Hepatocyte (in vitro differentiated cells): ENCODE results near the gene ZFPL1.

Source experiments
- EZH2 ChIP-seq: fragments of 200-600 bp; sonication (generic); IDR thresholded peaks from 2 replicates; pipeline ENCODE4 v1.6.1; 2016; ENCODE audit warnings: antibody characterized with exemption, mild to moderate bottlenecking, borderline replicate concordance
- TF ChIP-seq, protein P1 (sequence below): fragments of 200-600 bp; sonication (generic); IDR thresholded peaks from 2 replicates; pipeline ENCODE4 v1.5.1; 2016; ENCODE audit warnings: antibody characterized with exemption, mild to moderate bottlenecking; ENCODE audit not compliant: poor library complexity

DNA sequence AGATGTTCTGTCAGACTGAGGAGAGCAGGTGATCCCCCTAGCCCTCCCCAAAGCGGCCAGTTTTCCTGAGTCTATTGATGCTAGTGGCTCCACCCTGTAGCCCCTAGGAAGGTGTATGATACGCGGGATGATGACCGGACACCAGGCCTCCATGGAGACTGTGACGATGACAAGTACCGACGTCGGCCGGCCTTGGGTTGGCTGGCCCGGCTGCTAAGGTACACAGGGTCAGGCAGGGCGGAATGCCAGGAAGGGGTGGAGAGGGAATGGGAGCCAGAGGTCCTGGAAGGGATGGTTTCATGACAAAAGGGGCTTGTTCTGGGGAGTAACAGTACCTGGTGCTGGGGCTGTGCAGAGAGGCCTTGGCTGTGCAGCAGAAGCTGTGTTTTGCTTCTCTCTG is 3.2 kb downstream of the ZFPL1 start:
- TF ChIP-seq EZH2 = no peak
- TF ChIP-seq, protein P1, sequence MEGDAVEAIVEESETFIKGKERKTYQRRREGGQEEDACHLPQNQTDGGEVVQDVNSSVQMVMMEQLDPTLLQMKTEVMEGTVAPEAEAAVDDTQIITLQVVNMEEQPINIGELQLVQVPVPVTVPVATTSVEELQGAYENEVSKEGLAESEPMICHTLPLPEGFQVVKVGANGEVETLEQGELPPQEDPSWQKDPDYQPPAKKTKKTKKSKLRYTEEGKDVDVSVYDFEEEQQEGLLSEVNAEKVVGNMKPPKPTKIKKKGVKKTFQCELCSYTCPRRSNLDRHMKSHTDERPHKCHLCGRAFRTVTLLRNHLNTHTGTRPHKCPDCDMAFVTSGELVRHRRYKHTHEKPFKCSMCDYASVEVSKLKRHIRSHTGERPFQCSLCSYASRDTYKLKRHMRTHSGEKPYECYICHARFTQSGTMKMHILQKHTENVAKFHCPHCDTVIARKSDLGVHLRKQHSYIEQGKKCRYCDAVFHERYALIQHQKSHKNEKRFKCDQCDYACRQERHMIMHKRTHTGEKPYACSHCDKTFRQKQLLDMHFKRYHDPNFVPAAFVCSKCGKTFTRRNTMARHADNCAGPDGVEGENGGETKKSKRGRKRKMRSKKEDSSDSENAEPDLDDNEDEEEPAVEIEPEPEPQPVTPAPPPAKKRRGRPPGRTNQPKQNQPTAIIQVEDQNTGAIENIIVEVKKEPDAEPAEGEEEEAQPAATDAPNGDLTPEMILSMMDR = no peak
